Peyer's patch (tissue), 4 donors: ENCODE results near the gene CTNNBL1. TPM values are rescaled to one million over a fixed set of nuclear protein-coding genes. Genes with fewer than 3 reads are reported as not detected.

Source experiments
- DNase-seq, 3 donors: peaks; one replicate each; pipeline ENCODE4 v3.0.0-alpha.2; 2017 to 2019
- H3K27ac ChIP-seq, 4 donors: fragments of 200-600 bp; sonication (generic); one replicate each; pipeline ENCODE4 v1.5.1; 2016 to 2019
- H3K27me3 ChIP-seq, 2 donors: fragments of 200-600 bp; sonication (generic); one replicate each; pipeline ENCODE4 v1.5.1; 2019
- H3K36me3 ChIP-seq, 3 donors: fragments of 200-600 bp; sonication (generic); one replicate each; pipeline ENCODE4 v1.5.1; 2016 to 2019
- H3K4me1 ChIP-seq, 4 donors: fragments of 200-600 bp; sonication (generic); one replicate each; pipeline ENCODE4 v1.5.1; 2016 to 2019
- H3K4me3 ChIP-seq, 4 donors: fragments of 200-600 bp; sonication (generic); 1 replicate in 3 of 4; 2 replicates in 1 of 4; pipeline ENCODE4 v1.5.1; 2016 to 2019; ENCODE audit warnings: mild to moderate bottlenecking in 1 of 4
- H3K9me3 ChIP-seq, 4 donors: fragments of 200-600 bp; sonication (generic); one replicate each; pipeline ENCODE4 v1.5.1; 2016 to 2019; ENCODE audit warnings: mild to moderate bottlenecking in 1 of 4
- POLR2A ChIP-seq, 2 donors: fragments of 450-650 bp; IDR thresholded peaks; one replicate each; pipeline ENCODE4 v1.5.1; 2017; ENCODE audit warnings: antibody characterized with exemption in 2 of 2, mild to moderate bottlenecking in 2 of 2, moderate library complexity in 2 of 2
- total RNA-seq, 4 donors: library from RNA; depleted of rRNA; stranded (reverse); fragments of >200 nt; gene quantifications; one replicate each; pipeline ENCODE4 v1.1.0, GENCODE V29; 2016
- TF ChIP-seq, protein P1 (sequence below), 6 experiments: fragments of 450-650 bp in 4 of 6; fragments of 200-600 bp in 2 of 6; sonication (generic) in 1 of 6; IDR thresholded peaks; one replicate each; pipeline ENCODE4 v1.5.1; 2017 to 2019; ENCODE audit warnings: antibody characterized with exemption in 6 of 6, mild to moderate bottlenecking in 3 of 6, moderate library complexity in 1 of 6

The CTNNBL1 gene
- total RNA-seq, 4 donors from 2014 or later, result 16.3 to 30.2 (median 23.6) TPM

- Histone ChIP-seq H3K9me3 (no peaks in the 10 kb centered on the region), H3K27ac (no peak overlapping the region), H3K27me3 (no peaks in the 10 kb centered on the region), H3K4me1 (no peaks in the 10 kb centered on the region), H3K36me3 (no peaks in the 10 kb centered on the region), H3K4me3 (no peak overlapping the region)
- no peak for DNase-seq
- TF ChIP-seq POLR2A (IDR thresholded peaks at IDR 0.05), result no peak
- TF ChIP-seq, protein P1, sequence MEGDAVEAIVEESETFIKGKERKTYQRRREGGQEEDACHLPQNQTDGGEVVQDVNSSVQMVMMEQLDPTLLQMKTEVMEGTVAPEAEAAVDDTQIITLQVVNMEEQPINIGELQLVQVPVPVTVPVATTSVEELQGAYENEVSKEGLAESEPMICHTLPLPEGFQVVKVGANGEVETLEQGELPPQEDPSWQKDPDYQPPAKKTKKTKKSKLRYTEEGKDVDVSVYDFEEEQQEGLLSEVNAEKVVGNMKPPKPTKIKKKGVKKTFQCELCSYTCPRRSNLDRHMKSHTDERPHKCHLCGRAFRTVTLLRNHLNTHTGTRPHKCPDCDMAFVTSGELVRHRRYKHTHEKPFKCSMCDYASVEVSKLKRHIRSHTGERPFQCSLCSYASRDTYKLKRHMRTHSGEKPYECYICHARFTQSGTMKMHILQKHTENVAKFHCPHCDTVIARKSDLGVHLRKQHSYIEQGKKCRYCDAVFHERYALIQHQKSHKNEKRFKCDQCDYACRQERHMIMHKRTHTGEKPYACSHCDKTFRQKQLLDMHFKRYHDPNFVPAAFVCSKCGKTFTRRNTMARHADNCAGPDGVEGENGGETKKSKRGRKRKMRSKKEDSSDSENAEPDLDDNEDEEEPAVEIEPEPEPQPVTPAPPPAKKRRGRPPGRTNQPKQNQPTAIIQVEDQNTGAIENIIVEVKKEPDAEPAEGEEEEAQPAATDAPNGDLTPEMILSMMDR (IDR thresholded peaks at IDR 0.05), result no peak
Measured at GRCh38 chr20:37833221-37833896, 139.5 kb downstream of the CTNNBL1 start.

DNA sequence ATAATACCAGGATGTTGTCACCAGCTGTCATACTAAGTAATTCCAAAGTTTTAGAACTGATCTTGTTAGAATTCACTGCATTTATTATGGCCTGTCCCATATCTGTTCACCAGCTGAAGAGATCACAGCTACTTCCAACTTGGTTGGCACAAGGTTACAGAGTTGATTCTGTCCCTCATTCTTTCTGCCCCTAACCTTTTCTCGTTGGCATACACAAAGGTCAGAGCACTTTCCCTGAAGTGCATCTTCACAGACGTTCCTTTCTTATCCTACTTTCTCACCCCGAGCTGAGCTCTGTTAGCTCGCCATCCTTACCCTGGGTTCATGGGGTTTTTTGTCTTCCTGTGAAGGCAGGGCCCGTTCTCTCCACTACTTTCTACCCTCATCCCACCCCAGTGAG lies 143.1 kb downstream of the CTNNBL1 start:
- H3K4me1 ChIP-seq, result no peaks in the 10 kb centered on the region
- H3K36me3 ChIP-seq, result peaks cover 0 to 19% (median 3%) of the 10 kb centered on the region in 3 donors
- H3K27ac ChIP-seq, result no peak overlapping the region
- TF ChIP-seq, protein P1 (IDR thresholded peaks at IDR 0.05), result no peak
- no peak for TF ChIP-seq POLR2A (IDR thresholded peaks at IDR 0.05)
- H3K27me3 ChIP-seq, result no peaks in the 10 kb centered on the region
- no peaks in the 10 kb centered on the region for H3K9me3 ChIP-seq
- no peak overlapping the region for H3K4me3 ChIP-seq
- DNase-seq, result no peak

DNA sequence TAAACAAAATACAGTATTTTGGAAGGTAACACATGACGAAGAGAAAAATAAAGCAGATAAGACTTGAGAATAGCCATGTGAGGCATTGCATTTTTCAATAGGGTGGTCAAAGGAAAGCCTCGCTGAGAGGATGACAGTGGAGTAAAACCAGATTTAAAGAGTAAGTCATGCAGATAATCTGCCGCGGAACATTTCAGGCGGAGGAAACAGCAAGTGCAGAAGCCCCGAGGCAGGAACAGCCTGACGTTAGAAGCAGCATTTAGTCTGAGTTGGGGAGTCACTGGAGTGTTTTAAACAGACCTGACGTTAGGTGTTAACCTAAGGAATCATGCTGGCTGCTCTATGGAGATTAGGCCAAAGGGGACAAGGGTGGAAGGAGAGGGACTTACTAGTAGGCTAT lies 144.1 kb downstream of the CTNNBL1 start:
- no peak overlapping the region for H3K4me3 ChIP-seq
- H3K4me1 ChIP-seq, result no peaks in the 10 kb centered on the region
- H3K36me3 ChIP-seq, result peaks cover 0 to 29% (median 3%) of the 10 kb centered on the region in 3 donors
- DNase-seq, result no peak
- H3K9me3 ChIP-seq, result no peaks in the 10 kb centered on the region
- no peak overlapping the region for H3K27ac ChIP-seq
- no peaks in the 10 kb centered on the region for H3K27me3 ChIP-seq
- TF ChIP-seq POLR2A (IDR thresholded peaks at IDR 0.05), result no peak
- TF ChIP-seq, protein P1 (IDR thresholded peaks at IDR 0.05), result no peak

- TF ChIP-seq POLR2A (IDR thresholded peaks at IDR 0.05), result no peak
- TF ChIP-seq, protein P1 (IDR thresholded peaks at IDR 0.05), result no peak
- Histone ChIP-seq H3K4me1 (no peaks in the 10 kb centered on the region), H3K27me3 (no peaks in the 10 kb centered on the region), H3K27ac (no peak overlapping the region), H3K4me3 (no peak overlapping the region), H3K36me3 (peaks cover 0 to 30% (median 3%) of the 10 kb centered on the region in 3 donors), H3K9me3 (no peaks in the 10 kb centered on the region)
- no peak for DNase-seq
Measured at GRCh38 chr20:37838769-37839431, 145.1 kb downstream of the CTNNBL1 start.

GRCh38 chr20:37839432-37839827 lies 145.6 kb downstream of the CTNNBL1 start:
- Histone ChIP-seq H3K36me3 (peaks cover 0 to 30% (median 3%) of the 10 kb centered on the region in 3 donors), H3K9me3 (no peaks in the 10 kb centered on the region), H3K27ac (no peak overlapping the region), H3K27me3 (no peaks in the 10 kb centered on the region), H3K4me3 (no peak overlapping the region), H3K4me1 (no peaks in the 10 kb centered on the region)
- DNase-seq, result no peak
- TF ChIP-seq, protein P1 (IDR thresholded peaks at IDR 0.05), result no peak
- no peak for TF ChIP-seq POLR2A (IDR thresholded peaks at IDR 0.05)
